ENCODE results near the gene CELF3.
"Not testable (repeated sequence)": the region's sequence is repeated elsewhere in the genome, so short reads cannot be mapped to it uniquely, and the experiment has no call there.

The CELF3 gene

GRCh38 chr1:151704246-151704645 lies 12.4 kb downstream of the CELF3 start:
- DNase-seq (ENCODE audit: extremely low read depth in 1 of 2, low read depth in 1 of 2), result no peak

GRCh38 chr1:151703813-151704212 lies 12.8 kb downstream of the CELF3 start:
- DNase-seq (ENCODE audit: extremely low read depth in 1 of 2, low read depth in 1 of 2), result no peak

GRCh38 chr1:151702936-151703335 lies 13.7 kb downstream of the CELF3 start:
- DNase-seq (ENCODE audit: extremely low read depth in 1 of 2, low read depth in 1 of 2), result no peak

GRCh38 chr1:151701515-151701914 lies 15.1 kb downstream of the CELF3 start:
- no peak for DNase-seq (ENCODE audit: extremely low read depth in 1 of 2, low read depth in 1 of 2)

- no peak for DNase-seq (ENCODE audit: extremely low read depth in 1 of 2, low read depth in 1 of 2)
Measured at GRCh38 chr1:151693057-151693651, 23.4 kb downstream of the CELF3 start.

GRCh38 chr1:151692226-151692625 lies 24.4 kb downstream of the CELF3 start:
- DNase-seq (ENCODE audit: extremely low read depth in 1 of 2, low read depth in 1 of 2), result no peak

- no peak for DNase-seq (ENCODE audit: extremely low read depth in 1 of 2, low read depth in 1 of 2)
Measured at GRCh38 chr1:151689494-151689893, 27.1 kb downstream of the CELF3 start.

- no peak for DNase-seq (ENCODE audit: extremely low read depth in 1 of 2, low read depth in 1 of 2)
Measured at GRCh38 chr1:151686561-151686960, 30.0 kb downstream of the CELF3 start.

GRCh38 chr1:151684128-151684527 lies 32.5 kb downstream of the CELF3 start:
- no peak for DNase-seq (ENCODE audit: extremely low read depth in 1 of 2, low read depth in 1 of 2)

GRCh38 chr1:151682901-151683300 lies 33.7 kb downstream of the CELF3 start:
- DNase-seq (ENCODE audit: extremely low read depth in 1 of 2, low read depth in 1 of 2), result not testable (repeated sequence)

- DNase-seq (ENCODE audit: extremely low read depth in 1 of 2, low read depth in 1 of 2), result no peak
Measured at GRCh38 chr1:151681923-151682322, 34.7 kb downstream of the CELF3 start.

- DNase-seq (ENCODE audit: extremely low read depth in 1 of 2, low read depth in 1 of 2), result no peak
Measured at GRCh38 chr1:151680826-151681225, 35.8 kb downstream of the CELF3 start.

GRCh38 chr1:151680391-151680790 lies 36.2 kb downstream of the CELF3 start:
- DNase-seq (ENCODE audit: extremely low read depth in 1 of 2, low read depth in 1 of 2), result no peak

- no peak for DNase-seq (ENCODE audit: extremely low read depth in 1 of 2, low read depth in 1 of 2)
Measured at GRCh38 chr1:151673407-151673806, 43.2 kb downstream of the CELF3 start.

GRCh38 chr1:151670036-151670675 lies 46.4 kb downstream of the CELF3 start:
- DNase-seq (ENCODE audit: extremely low read depth in 1 of 2, low read depth in 1 of 2), result not testable (repeated sequence)

GRCh38 chr1:151668090-151668489 lies 48.5 kb downstream of the CELF3 start:
- no peak for DNase-seq (ENCODE audit: extremely low read depth in 1 of 2, low read depth in 1 of 2)

GRCh38 chr1:151661751-151662150 lies 54.9 kb downstream of the CELF3 start:
- no peak for DNase-seq (ENCODE audit: extremely low read depth in 1 of 2, low read depth in 1 of 2)

- DNase-seq (ENCODE audit: extremely low read depth in 1 of 2, low read depth in 1 of 2), result no peak
Measured at GRCh38 chr1:151655371-151655770, 61.2 kb downstream of the CELF3 start.

GRCh38 chr1:151653397-151653796 lies 63.2 kb downstream of the CELF3 start:
- no peak for DNase-seq (ENCODE audit: extremely low read depth in 1 of 2, low read depth in 1 of 2)
